Vagina (tissue), 2 donors: ENCODE measurements around the gene B3GNT7.

Experiments used
- CTCF ChIP-seq, 3 experiments: fragments of 450-650 bp in 2 of 3; fragments of 200-600 bp in 1 of 3; sonication (generic) in 1 of 3; IDR thresholded peaks; one replicate each; pipeline ENCODE4 v1.5.1; 2017 to 2019; ENCODE audit warnings: antibody characterized with exemption in 3 of 3, mild to moderate bottlenecking in 2 of 3, moderate library complexity in 2 of 3
- POLR2AphosphoS5 ChIP-seq, 2 donors: sonication (generic); formaldehyde crosslinking; IDR thresholded peaks; one replicate each; pipeline ENCODE4 v1.9.0; 2017; ENCODE audit warnings: antibody characterized with exemption in 2 of 2, mild to moderate bottlenecking in 2 of 2, low read depth in 1 of 2; ENCODE audit not compliant: insufficient read depth in 1 of 2

GRCh38 chr2:231449503-231450054 is 54.1 kb downstream of the B3GNT7 start:
- TF ChIP-seq CTCF (IDR thresholded peaks at IDR 0.05) (no peak), POLR2AphosphoS5 (IDR thresholded peaks at IDR 0.05; ENCODE audit: insufficient read depth in 1 of 2, low read depth in 1 of 2) (no peak)
